IPS-NIHi7 (cell line): ENCODE results near the gene OR4C3.
"Not testable (repeated sequence)": the region's sequence is repeated elsewhere in the genome, so short reads cannot be mapped to it uniquely, and the experiment has no call there.

Source experiments
- DNase-seq: peaks from one replicate; pipeline ENCODE4 v3.0.0; 2012; ENCODE audit warnings: mixed read lengths; ENCODE audit errors: extremely low spot score

The OR4C3 gene

GRCh38 chr11:48324620-48325019, at the start of gene OR4C3:
Gene OR4C3 (plus strand): TSS chr11:48324920. CDS start chr11:48325022, 102 bp downstream.
- not testable (repeated sequence) for DNase-seq

GRCh38 chr11:48305923-48306322, 18.8 kb upstream of the OR4C3 start, which contains the start of gene OR4S1:
Gene OR4S1 (plus strand): TSS chr11:48306223. CDS start chr11:48306223, 0 bp downstream.
- no peak for DNase-seq

GRCh38 chr11:48307760-48308386, 16.8 kb upstream of the OR4C3 start:
- DNase-seq = peak; percentile 37

GRCh38 chr11:48313590-48313989, 11.1 kb upstream of the OR4C3 start:
- DNase-seq = not testable (repeated sequence)

GRCh38 chr11:48319813-48320212, 4.9 kb upstream of the OR4C3 start:
- not testable (repeated sequence) for DNase-seq

DNA sequence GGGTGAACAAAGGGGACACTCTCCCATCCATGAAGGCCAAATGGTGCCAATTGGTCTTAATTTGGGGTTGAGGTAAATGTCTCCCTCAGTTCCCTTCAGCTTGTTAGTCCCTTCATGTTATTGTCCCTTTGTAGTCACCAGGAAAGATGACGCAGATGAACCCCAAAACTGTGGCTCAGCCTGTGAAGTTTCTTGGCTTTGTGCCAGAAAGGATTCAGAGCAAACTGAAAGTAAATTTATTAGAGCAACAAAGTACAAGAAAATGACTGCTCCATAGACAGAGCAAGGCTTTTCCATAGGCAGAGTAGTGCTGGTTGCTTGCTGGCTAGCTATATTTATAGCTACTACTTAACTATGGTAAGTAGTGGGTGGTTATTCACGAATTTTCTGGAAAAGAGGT, 16.7 kb downstream of the OR4C3 start:
- DNase-seq = no peak

DNA sequence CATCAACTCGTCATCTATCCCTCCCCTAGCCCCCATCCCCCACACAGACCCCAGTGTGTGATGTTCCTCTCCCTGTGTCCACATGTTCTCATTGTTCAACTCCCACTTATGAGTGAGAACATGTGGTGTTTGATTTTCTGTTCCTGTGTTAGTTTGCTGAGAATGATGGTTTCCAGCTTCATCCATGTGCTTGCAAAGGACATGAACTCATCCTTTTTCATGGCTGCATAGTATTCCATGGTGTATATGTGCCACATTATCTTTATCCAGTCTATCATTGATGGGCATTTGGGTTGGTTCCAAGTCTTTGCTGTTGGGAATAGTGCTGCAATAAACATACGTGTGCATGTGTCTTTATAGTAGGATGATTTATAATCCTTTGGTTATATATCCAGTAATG, 17.8 kb downstream of the OR4C3 start:
- not testable (repeated sequence) for DNase-seq

GRCh38 chr11:48346286-48346685, 21.6 kb downstream of the OR4C3 start:
- not testable (repeated sequence) for DNase-seq

DNA sequence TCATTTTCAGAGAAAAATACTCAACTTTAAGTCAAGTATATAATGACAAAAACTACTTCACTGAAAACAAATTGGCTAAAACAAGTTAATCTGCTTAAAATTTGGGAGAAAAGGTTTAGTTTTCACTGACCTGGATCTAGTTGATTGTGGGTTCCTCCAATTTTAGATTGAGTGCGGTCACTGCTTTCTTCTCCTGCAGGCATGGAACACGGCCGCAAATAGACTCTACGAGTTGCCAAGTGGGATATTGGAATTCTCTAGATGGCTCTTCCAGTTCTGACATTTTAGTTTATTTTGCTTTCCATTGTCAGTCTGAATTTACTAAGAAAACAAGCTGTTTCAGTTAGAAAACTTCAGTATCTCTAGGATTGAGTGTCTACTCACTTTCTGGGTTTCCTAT, 29.3 kb downstream of the OR4C3 start:
- no peak for DNase-seq

DNA sequence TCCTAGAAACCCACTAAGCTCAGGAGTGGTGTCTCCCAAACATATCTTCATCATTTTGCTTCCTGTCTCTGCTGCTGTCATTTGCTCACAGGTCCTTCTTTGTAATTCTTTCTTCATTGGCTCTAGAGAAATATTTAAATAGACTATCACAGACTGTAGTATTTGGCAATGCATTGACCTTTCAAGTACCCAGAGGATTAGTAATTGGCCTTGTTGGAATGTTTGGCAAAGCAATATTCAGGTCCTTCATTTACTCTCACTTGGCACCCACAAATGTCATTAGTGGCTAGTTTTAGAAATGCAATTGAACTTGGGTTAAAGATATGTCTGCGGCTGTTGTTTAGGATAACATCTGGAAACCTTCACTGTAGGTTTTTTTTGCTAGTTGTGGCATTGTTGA, 30.0 kb downstream of the OR4C3 start:
- DNase-seq = no peak

- DNase-seq = not testable (repeated sequence)
Measured at GRCh38 chr11:48361289-48361688, 36.6 kb downstream of the OR4C3 start.

GRCh38 chr11:48366365-48366764, 41.6 kb downstream of the OR4C3 start, which contains the start of gene OR4C5:
Gene OR4C5 (minus strand): TSS chr11:48366465. CDS start chr11:48366465, 0 bp downstream.
- no peak for DNase-seq
